ENCODE results near the gene BMS1.

DNA sequence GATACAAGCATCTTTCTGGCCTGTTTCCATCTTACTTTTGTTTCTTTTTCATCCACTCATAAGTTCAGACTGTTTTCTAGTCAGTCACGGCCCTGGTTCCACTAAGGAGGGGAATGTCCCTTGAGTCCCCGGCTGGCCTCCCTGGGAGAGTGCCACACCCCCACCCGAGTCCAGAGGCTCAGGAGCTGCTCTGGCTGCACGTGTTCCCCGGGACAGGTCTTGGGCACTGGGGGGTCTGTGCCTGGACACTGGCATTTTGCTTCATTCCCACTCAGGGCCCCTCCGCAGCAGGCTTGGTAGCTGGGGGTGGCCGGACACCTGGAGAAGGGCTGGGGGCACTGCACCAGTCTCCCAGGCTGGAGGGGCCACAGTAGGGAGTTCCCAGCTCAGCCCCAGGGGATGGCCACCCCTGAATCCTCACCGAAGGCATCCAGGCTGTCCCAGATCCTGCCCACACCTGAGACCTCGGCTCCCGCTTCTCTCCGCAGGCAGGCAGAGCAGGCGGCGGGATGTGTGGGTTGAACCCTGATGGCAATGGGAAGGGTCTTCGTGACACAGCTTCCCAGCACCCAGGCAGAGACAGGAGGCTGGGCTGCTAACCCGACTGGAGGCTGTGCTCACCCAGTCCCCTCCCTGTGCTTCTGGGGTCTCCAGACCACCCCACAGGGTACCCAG is 92.3 kb downstream of the BMS1 start:
- TF ChIP-seq ZNF384 (IDR thresholded peaks at IDR 0.05) (no peak), LEF1 (IDR thresholded peaks at IDR 0.05; ENCODE audit: borderline replicate concordance) (no peak), PKNOX1 (IDR thresholded peaks at IDR 0.05) (no peak), ARNT (IDR thresholded peaks at IDR 0.05) (no peak), CTBP1 (IDR thresholded peaks at IDR 0.05; ENCODE audit: borderline replicate concordance) (no peak), SUZ12 (IDR thresholded peaks at IDR 0.05) (no peak), BHLHE40 (IDR thresholded peaks at IDR 0.05; ENCODE audit: borderline replicate concordance) (no peak), NFRKB (IDR thresholded peaks at IDR 0.05) (no peak), FOXK2 (IDR thresholded peaks at IDR 0.05) (no peak), ELF4 (IDR thresholded peaks at IDR 0.05) (no peak), SP1 (IDR thresholded peaks at IDR 0.05) (no peak), L3MBTL2 (conservative IDR thresholded peaks at IDR 0.05) (no peak)

Data from HEK293T (cell line).